Endothelial cell of umbilical vein (primary cell): ENCODE data around the gene LINGO4. TPM values are rescaled to one million over a fixed set of nuclear protein-coding genes. Genes with fewer than 3 reads are reported as not detected.

Source experiments
- BruUV-seq: library from RNA; stranded (reverse); fragments of 400-500 nt; replicated peaks from 2 replicates; lab custom pipeline; 2021; lab: Mats Ljungman, UMichigan
- CTCF ChIA-PET: fragments of 300-600, 350-600 bp; sonication (Branson Sonifier 250); formaldehyde crosslinking; loops from one replicate; lab custom pipeline; 2021; ENCODE audit warnings: antibody characterized with exemption, inconsistent platforms; lab: Charles Lee
- POLR2A ChIA-PET: fragments of 300-600, 350-600 bp; sonication (Branson Sonifier 250); formaldehyde crosslinking; loops from one replicate; lab custom pipeline; 2021; ENCODE audit warnings: antibody characterized with exemption, inconsistent platforms; lab: Charles Lee
- DNase-seq: peaks from one replicate; pipeline ENCODE4 v3.0.0-alpha.2; 2011; ENCODE audit warnings: low read depth, low spot score
- FAIRE-seq: peaks from 2 replicates; lab custom pipeline; 2011; peaks lifted over from hg19 to GRCh38; lab: Jason Lieb, UNC
- H2AFZ ChIP-seq: 2 replicates; pipeline ENCODE4 v1.6.0; 2012; ENCODE audit warnings: low read depth, low read length, control low read depth, inconsistent platforms
- H3K27ac ChIP-seq: 2 replicates; pipeline ENCODE4 v1.5.1; 2011; ENCODE audit warnings: low read depth, mild to moderate bottlenecking, control low read depth, low read length, moderate library complexity; ENCODE audit not compliant: insufficient read depth
- H3K27me3 ChIP-seq, 2 experiments: 2 replicates each; pipeline versions ENCODE4 v1.6.0 to v1.6.1; 2011; ENCODE audit warnings: low read length in 2 of 2, mixed read lengths in 1 of 2; ENCODE audit not compliant: control insufficient read depth in 2 of 2, insufficient read depth in 2 of 2
- H3K36me3 ChIP-seq, 2 experiments: 2 replicates in 1 of 2; 3 replicates in 1 of 2; pipeline ENCODE4 v1.5.1; 2011; ENCODE audit warnings: low read length in 2 of 2, mild to moderate bottlenecking in 1 of 2, moderate library complexity in 1 of 2; ENCODE audit not compliant: control insufficient read depth in 2 of 2, insufficient read depth in 2 of 2; ENCODE audit errors: extremely low read depth in 1 of 2
- H3K4me1 ChIP-seq: 3 replicates; pipeline ENCODE4 v1.5.1; 2011; ENCODE audit warnings: mild to moderate bottlenecking, low read length; ENCODE audit not compliant: control insufficient read depth, insufficient read depth; ENCODE audit errors: extremely low read depth
- H3K4me2 ChIP-seq: 2 replicates; pipeline ENCODE4 v1.6.1; 2011; ENCODE audit warnings: low read length, control low read depth, mixed read lengths; ENCODE audit not compliant: insufficient read depth
- H3K4me3 ChIP-seq, 3 experiments: fragments of 200-600 bp in 1 of 3; sonication (generic), shearing (Covaris generic) in 1 of 3; replicated peaks in 1 of 3; 2 replicates each; pipeline ENCODE4 v1.5.1; 2011 to 2016; ENCODE audit warnings: control low read depth in 3 of 3, low read length in 3 of 3, mild to moderate bottlenecking in 2 of 3, inconsistent platforms in 1 of 3, low read depth in 1 of 3, moderate library complexity in 1 of 3; ENCODE audit not compliant: insufficient read depth in 1 of 3
- H3K79me2 ChIP-seq: 2 replicates; pipeline ENCODE4 v1.6.0; 2012; ENCODE audit warnings: low read length, inconsistent platforms; ENCODE audit not compliant: control insufficient read depth, insufficient read depth
- H3K9ac ChIP-seq: replicated peaks from 2 replicates; pipeline ENCODE3; 2011; ENCODE audit warnings: low read length, control low read depth; ENCODE audit not compliant: insufficient read depth; ENCODE audit errors: extremely low read depth
- H3K9me1 ChIP-seq: replicated peaks from 3 replicates; pipeline ENCODE4 v1.6.0; 2011; ENCODE audit warnings: mild to moderate bottlenecking, low read length; ENCODE audit not compliant: control insufficient read depth, insufficient read depth; ENCODE audit errors: extremely low read depth
- H3K9me3 ChIP-seq: replicated peaks from 2 replicates; pipeline ENCODE4 v1.5.1; 2012; ENCODE audit warnings: low read length, inconsistent platforms; ENCODE audit not compliant: control insufficient read depth, insufficient read depth
- H4K20me1 ChIP-seq: replicated peaks from 2 replicates; pipeline ENCODE3; 2011; ENCODE audit warnings: mild to moderate bottlenecking, low read length; ENCODE audit not compliant: control insufficient read depth, insufficient read depth; ENCODE audit errors: extremely low read depth
- EZH2 ChIP-seq: IDR thresholded peaks from 2 replicates; pipeline ENCODE4 v1.6.1; 2012; ENCODE audit warnings: borderline replicate concordance, low read depth, mild to moderate bottlenecking, moderate library complexity, low read length, inconsistent platforms; ENCODE audit not compliant: severe bottlenecking
- FOS ChIP-seq: IDR thresholded peaks from 2 replicates; pipeline ENCODE4 v1.6.1; 2011; ENCODE audit warnings: mild to moderate bottlenecking, low read length, moderate library complexity, borderline replicate concordance; ENCODE audit not compliant: insufficient read depth
- GATA2 ChIP-seq: IDR thresholded peaks from 2 replicates; pipeline ENCODE4 v1.7.0; 2011; ENCODE audit warnings: low read depth, mild to moderate bottlenecking, moderate library complexity, mixed read lengths, low read length; ENCODE audit not compliant: insufficient read length, insufficient read depth
- JUN ChIP-seq: IDR thresholded peaks from 2 replicates; pipeline ENCODE4 v1.6.1; 2011; ENCODE audit warnings: borderline replicate concordance, low read depth; ENCODE audit not compliant: insufficient read length, insufficient read depth
- MAX ChIP-seq: IDR thresholded peaks from 2 replicates; pipeline ENCODE4 v1.6.1; 2011; ENCODE audit not compliant: insufficient read depth, insufficient read length
- MYC ChIP-seq: IDR thresholded peaks from one replicate; pipeline ENCODE4 v1.6.1; 2011; ENCODE audit warnings: mild to moderate bottlenecking, low read depth, low read length
- POLR2A ChIP-seq: IDR thresholded peaks from 2 replicates; pipeline ENCODE4 v1.6.1; 2012; ENCODE audit warnings: low read depth, mild to moderate bottlenecking, control low read depth, low read length
- POLR2AphosphoS5 ChIP-seq: IDR thresholded peaks from 2 replicates; pipeline ENCODE4 v1.6.1; 2012; ENCODE audit warnings: low read depth, mild to moderate bottlenecking, control low read depth, low read length, moderate library complexity; ENCODE audit not compliant: insufficient read depth
- dilution Hi-C: fragments of 300-500 bp; cut with MboI; formaldehyde crosslinking; loops from one replicate; pipeline ENCODE4 v1.15.0; 2019; ENCODE audit warnings: low sequenced_read_pairs; ENCODE audit not compliant: extremely low pct_ligation_motif_present
- intact Hi-C: fragments of 100-400 bp; cut with micrococcal nuclease; formaldehyde crosslinking; loops from one replicate; pipeline ENCODE4 v1.10.0; 2022
- polyA plus RNA-seq, 4 experiments: library from polyadenylated mRNA; depleted of rRNA in 3 of 4; stranded (reverse) in 3 of 4; unstranded in 1 of 4; fragments of >200 nt; gene quantifications; 2 replicates each; pipeline versions ENCODE4 v1.2.1 to v1.2.3, GENCODE V29; 2011 to 2012; ENCODE audit warnings: missing spikeins in 1 of 4
- total RNA-seq: library from RNA; stranded (reverse); gene quantifications from 2 replicates; pipeline ENCODE4 v1.2.3, GENCODE V29; 2021
- TF ChIP-seq, protein P1 (sequence below), 2 donors: IDR thresholded peaks; 1 replicate in 1 of 2; 2 replicates in 1 of 2; pipeline ENCODE4 v1.5.1; 2011; ENCODE audit warnings: low read length in 2 of 2, mild to moderate bottlenecking in 2 of 2, moderate library complexity in 2 of 2, control low read depth in 1 of 2, inconsistent platforms in 1 of 2, low read depth in 1 of 2; ENCODE audit not compliant: insufficient read depth in 1 of 2; ENCODE audit errors: extremely low read depth in 1 of 2

LINGO4 gene
- total and polyA plus RNA-seq, 2 donors (not counting 3 experiments of a cell fraction or from before 2014, with no cell fraction given) = not detected

DNA sequence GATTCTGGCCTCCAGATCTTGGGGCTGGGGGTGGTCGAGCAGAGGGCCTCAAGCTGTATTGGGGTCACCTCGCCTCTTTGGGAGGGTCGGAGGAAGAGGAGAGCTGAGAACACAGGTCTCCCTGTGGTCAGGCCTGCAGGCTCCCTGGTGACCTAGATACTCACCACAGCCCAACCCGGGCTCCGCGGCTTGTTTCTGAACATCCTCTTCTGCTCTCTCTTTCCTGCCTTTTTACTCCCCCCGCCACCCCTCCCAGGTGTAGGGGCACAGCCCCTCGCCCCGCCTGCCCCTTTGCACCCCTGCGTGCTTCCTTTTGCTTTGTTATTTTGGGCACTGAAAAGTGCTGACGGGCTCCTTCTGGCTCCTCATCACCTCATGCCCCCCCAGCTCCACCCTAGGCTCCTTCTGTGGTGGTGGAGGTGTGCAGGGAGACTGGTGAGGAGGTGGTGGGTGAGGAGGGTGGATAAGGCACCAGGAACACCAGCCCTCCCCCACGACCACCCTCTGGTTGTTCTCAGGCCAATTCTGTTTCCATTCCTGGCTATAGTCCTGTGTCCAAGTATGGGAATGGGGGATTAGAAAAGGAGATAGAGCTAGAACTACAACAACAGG, 10.6 kb upstream of the LINGO4 start:
- Histone ChIP-seq H3K9me1 (no peaks in the 10 kb centered on the region), H4K20me1 (no peaks in the 10 kb centered on the region), H3K27me3 (peaks cover 0 to 3% of the 10 kb centered on the region in 2 experiments), H3K4me1 (no peaks in the 10 kb centered on the region), H2AFZ (no peak overlapping the region), H3K9me3 (no peaks in the 10 kb centered on the region), H3K79me2 (no peaks in the 10 kb centered on the region), H3K36me3 (no peaks in the 10 kb centered on the region), H3K4me3 (no peak overlapping the region), H3K4me2 (no peak overlapping the region), H3K9ac (no peak overlapping the region), H3K27ac (no peak overlapping the region)
- intact Hi-C loops (no loop called here), dilution Hi-C loops (no loop called here)
- FAIRE-seq (no peak), DNase-seq (no peak)
- BruUV-seq = no TSS peak
- TF ChIP-seq POLR2A (no peak), FOS (no peak), GATA2 (no peak), EZH2 (no peak), JUN (no peak), MAX (no peak), MYC (no peak), POLR2AphosphoS5 (no peak)
- TF ChIP-seq, protein P1, sequence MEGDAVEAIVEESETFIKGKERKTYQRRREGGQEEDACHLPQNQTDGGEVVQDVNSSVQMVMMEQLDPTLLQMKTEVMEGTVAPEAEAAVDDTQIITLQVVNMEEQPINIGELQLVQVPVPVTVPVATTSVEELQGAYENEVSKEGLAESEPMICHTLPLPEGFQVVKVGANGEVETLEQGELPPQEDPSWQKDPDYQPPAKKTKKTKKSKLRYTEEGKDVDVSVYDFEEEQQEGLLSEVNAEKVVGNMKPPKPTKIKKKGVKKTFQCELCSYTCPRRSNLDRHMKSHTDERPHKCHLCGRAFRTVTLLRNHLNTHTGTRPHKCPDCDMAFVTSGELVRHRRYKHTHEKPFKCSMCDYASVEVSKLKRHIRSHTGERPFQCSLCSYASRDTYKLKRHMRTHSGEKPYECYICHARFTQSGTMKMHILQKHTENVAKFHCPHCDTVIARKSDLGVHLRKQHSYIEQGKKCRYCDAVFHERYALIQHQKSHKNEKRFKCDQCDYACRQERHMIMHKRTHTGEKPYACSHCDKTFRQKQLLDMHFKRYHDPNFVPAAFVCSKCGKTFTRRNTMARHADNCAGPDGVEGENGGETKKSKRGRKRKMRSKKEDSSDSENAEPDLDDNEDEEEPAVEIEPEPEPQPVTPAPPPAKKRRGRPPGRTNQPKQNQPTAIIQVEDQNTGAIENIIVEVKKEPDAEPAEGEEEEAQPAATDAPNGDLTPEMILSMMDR (IDR thresholded peaks at IDR 0.05; ENCODE audit: extremely low read depth in 1 of 2, insufficient read depth in 1 of 2, low read depth in 1 of 2, low read length in 2 of 2) = no peak
- ChIA-PET CTCF (no interaction called here), POLR2A (no interaction called here)
